ENCODE data around the gene TBC1D1.

GRCh38 chr4:38002451-38003071 lies 111.7 kb downstream of the TBC1D1 start:
- TF ChIP-seq CTCF (conservative IDR thresholded peaks at IDR 0.05) (no peak), EZH2 (IDR thresholded peaks at IDR 0.05; ENCODE audit: low read depth) (no peak)

Data from PC-9 (cell line).